ENCODE data around the gene ADAMTSL5. TPM values are rescaled to one million over a fixed set of nuclear protein-coding genes. Genes with fewer than 3 reads are reported as not detected.

ADAMTSL5 gene
- total RNA-seq, 1 donor from 2014 or later: 6.4 TPM

DNA sequence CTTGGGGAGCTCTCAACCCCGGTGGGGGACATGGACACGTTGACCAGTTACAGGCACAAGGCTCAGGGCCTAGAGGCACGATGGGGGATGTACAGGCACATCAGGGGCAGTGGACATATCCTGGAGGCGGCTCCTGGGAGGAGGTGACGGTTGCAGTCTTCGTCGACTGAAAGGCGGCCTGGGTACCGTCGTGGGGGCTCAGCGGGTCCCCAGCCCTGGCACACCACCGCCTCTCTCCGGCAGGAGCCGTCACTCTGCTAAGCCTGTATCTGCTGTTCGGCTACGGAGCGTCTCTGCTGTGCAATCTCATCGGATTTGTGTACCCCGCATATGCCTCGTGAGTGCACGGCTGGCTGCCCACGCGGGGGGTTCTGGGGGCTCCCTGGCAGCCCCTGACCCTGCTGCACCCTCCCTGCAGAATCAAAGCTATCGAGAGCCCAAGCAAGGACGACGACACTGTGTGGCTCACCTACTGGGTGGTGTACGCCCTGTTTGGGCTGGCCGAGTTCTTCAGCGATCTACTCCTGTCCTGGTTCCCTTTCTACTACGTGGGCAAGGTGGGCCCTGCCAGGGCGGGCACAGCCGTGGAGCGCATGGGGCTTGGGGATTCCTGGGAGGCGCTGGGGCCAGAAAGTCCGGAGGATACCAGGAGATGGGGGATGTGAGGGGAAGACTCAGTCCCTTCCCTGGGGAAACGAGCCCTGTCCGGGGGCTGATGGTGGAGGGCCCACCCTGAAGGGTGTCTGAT is 17.6 kb downstream of the ADAMTSL5 start:
- intact Hi-C loops (cut with micrococcal nuclease): no loop called here
- Mint-ChIP-seq H3K4me3 (ENCODE audit: low read depth) (no peak overlapping the region), H3K9me3 (no peaks in the 10 kb centered on the region), H3K27me3 (ENCODE audit: low read depth) (peaks cover 9% of the 10 kb centered on the region), H3K27ac (no peak overlapping the region), H3K36me3 (ENCODE audit: low read depth) (no peaks in the 10 kb centered on the region), H3K4me1 (ENCODE audit: low read depth) (peaks cover 8% of the 10 kb centered on the region)
- DNase-seq (ENCODE audit: low spot score): no peak

DNA sequence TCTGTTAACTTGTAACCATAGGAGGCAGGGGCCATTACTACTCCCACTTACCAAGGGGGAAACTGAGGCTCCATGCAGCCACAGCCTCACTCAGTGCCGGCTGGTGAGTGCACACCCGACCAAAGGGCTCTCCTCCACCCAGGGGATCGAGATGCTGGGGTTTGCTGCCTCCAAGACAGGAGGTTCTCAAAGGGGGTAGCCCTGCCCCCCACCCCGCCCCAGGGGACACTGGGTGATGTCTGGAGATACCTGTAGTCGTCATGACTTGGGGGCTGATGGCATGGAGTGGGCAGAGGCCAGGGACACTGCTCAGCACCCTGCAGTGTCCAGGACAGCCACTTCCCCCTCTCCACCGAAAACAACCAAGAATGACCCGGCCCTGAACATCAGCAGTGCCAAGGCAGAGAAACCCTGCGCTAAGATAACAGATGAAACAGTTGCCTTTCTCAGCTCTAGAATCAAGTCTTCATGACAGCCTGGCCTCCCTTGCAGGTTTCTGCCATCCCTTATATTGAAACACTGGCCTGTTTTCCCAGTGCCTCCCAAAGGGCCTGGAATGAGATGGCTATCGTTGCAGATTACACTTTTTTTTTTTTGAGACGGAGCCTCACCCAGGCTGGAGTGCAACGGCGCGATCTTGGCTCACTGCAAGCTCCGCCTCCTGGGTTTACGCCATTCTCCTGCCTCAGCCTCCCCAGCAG is 18.6 kb downstream of the ADAMTSL5 start:
- Mint-ChIP-seq H3K4me1 (ENCODE audit: low read depth) (peaks cover 11% of the 10 kb centered on the region), H3K36me3 (ENCODE audit: low read depth) (no peaks in the 10 kb centered on the region), H3K27me3 (ENCODE audit: low read depth) (peaks cover 9% of the 10 kb centered on the region), H3K27ac (no peak overlapping the region), H3K4me3 (ENCODE audit: low read depth) (no peak overlapping the region), H3K9me3 (no peaks in the 10 kb centered on the region)
- intact Hi-C loops (cut with micrococcal nuclease): no loop called here
- DNase-seq (ENCODE audit: low spot score): no peak

GRCh38 chr19:1492474-1493006 is 20.3 kb downstream of the ADAMTSL5 start:
- Mint-ChIP-seq H3K9me3 (no peaks in the 10 kb centered on the region), H3K4me1 (ENCODE audit: low read depth) (peaks cover 11% of the 10 kb centered on the region), H3K4me3 (ENCODE audit: low read depth) (peak overlapping the region; percentile 74), H3K36me3 (ENCODE audit: low read depth) (no peaks in the 10 kb centered on the region), H3K27me3 (ENCODE audit: low read depth) (peaks cover 9% of the 10 kb centered on the region), H3K27ac (no peak overlapping the region)
- intact Hi-C loops (cut with micrococcal nuclease): no loop called here
- DNase-seq (ENCODE audit: low spot score): no peak

DNA sequence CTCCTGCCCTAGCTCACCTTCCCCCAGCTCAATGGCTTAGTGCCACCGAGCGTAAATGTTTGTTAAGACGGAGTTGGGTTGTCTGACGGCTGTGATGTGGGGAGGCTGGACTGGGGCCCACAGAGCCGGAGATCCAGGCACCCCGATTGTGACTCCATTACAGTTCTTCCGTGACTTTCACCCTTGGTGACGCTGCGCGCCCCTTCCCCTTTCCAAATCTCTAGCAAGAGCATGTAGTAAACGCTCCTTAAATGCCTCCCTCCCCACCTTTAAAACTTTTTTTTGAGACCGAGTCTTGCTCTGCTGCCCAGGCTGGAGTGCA is 21.0 kb downstream of the ADAMTSL5 start:
- peaks cover 11% of the 10 kb centered on the region for H3K4me1 Mint-ChIP-seq (ENCODE audit: low read depth)
- no peaks in the 10 kb centered on the region for H3K9me3 Mint-ChIP-seq
- peaks cover 9% of the 10 kb centered on the region for H3K27me3 Mint-ChIP-seq (ENCODE audit: low read depth)
- H3K36me3 Mint-ChIP-seq (ENCODE audit: low read depth): no peaks in the 10 kb centered on the region
- no peak for DNase-seq (ENCODE audit: low spot score)
- intact Hi-C loops (cut with micrococcal nuclease): no loop called here
- H3K4me3 Mint-ChIP-seq (ENCODE audit: low read depth): peak overlapping the region; percentile 74
- H3K27ac Mint-ChIP-seq: no peak overlapping the region

DNA sequence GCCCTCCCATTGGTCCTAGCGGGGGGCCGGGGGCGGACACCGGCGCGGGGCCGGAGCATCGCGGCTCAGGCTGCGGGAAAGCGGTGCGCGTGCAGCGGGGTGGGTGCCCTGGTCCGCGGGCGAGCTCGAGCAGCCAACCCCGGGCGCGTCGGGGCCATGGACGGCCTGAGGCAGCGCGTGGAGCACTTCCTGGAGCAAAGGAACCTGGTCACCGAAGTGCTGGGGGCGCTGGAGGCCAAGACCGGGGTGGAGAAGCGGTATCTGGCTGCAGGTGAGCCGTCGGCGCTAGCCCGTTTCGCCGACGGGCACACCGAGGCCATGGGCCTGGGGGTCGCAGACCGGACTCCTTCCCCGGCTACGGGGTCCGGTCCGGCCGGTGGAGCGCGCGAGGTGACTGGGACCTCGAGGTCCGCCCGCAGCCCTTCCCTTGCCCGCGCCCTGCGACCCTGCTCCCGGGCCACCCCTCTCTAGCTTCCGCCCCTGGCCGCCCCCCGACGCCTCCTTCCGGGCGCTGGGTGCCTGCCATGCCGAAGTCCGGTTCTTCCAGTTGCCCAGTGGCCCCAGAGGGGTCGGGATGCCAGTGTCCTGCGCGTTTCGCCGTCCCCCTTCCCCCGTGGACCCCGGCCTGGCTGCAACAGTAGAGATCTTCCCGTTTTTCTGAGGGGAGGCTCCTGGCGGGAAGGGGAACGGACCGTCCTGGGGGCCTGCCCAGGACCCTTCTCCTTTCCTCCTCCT is 21.5 kb downstream of the ADAMTSL5 start, which contains the start of gene REEP6:
Gene REEP6, plus strand, starts transcription at position 68 of the 735 bp plus-strand sequence. Its CDS starts 89 bp downstream, at position 157.
- H3K4me1 Mint-ChIP-seq (ENCODE audit: low read depth): peaks cover 11% of the 10 kb centered on the region
- intact Hi-C loops (cut with micrococcal nuclease): no loop called here
- H3K27ac Mint-ChIP-seq: peak within 1 kb of the TSS; percentile 81
- H3K9me3 Mint-ChIP-seq: no peaks in the 10 kb centered on the region
- H3K4me3 Mint-ChIP-seq (ENCODE audit: low read depth): peak within 1 kb of the TSS; percentile 81
- H3K27me3 Mint-ChIP-seq (ENCODE audit: low read depth): peaks cover 9% of the 10 kb centered on the region
- no peaks in the 10 kb centered on the region for H3K36me3 Mint-ChIP-seq (ENCODE audit: low read depth)
- DNase-seq (ENCODE audit: low spot score): no peak

- intact Hi-C loops (cut with micrococcal nuclease): loop anchor here (1.0 kb wide), 2 partner anchors 11 to 322 kb away; partner anchors contain the start of genes ATP8B3 and C19orf25
- peaks cover 11% of the 10 kb centered on the region for H3K4me1 Mint-ChIP-seq (ENCODE audit: low read depth)
- H3K36me3 Mint-ChIP-seq (ENCODE audit: low read depth): no peaks in the 10 kb centered on the region
Observed at GRCh38 chr19:1490311-1491113, 22.3 kb downstream of the ADAMTSL5 start, which contains the start of gene PCSK4. Gene PCSK4 (minus strand): TSS chr19:1490350. CDS start chr19:1490346, 4 bp downstream.

GRCh38 chr19:1489463-1490310 is 23.1 kb downstream of the ADAMTSL5 start:
- H3K27me3 Mint-ChIP-seq (ENCODE audit: low read depth): peaks cover 9% of the 10 kb centered on the region
- H3K4me3 Mint-ChIP-seq (ENCODE audit: low read depth): peak overlapping the region; percentile 58
- H3K36me3 Mint-ChIP-seq (ENCODE audit: low read depth): no peaks in the 10 kb centered on the region
- peaks cover 11% of the 10 kb centered on the region for H3K4me1 Mint-ChIP-seq (ENCODE audit: low read depth)
- no peak for DNase-seq (ENCODE audit: low spot score)
- H3K27ac Mint-ChIP-seq: no peak overlapping the region
- intact Hi-C loops (cut with micrococcal nuclease): loop anchor here (1.0 kb wide), 2 partner anchors 10 to 323 kb away; partner anchors contain the start of genes ATP8B3 and C19orf25
- H3K9me3 Mint-ChIP-seq: no peaks in the 10 kb centered on the region

More at GRCh38 chr19:1490311-1491113, 22.3 kb downstream of the ADAMTSL5 start, which contains the start of gene PCSK4:
- peak; percentile 96 for DNase-seq (ENCODE audit: low spot score)
- peak within 1 kb of the TSS; percentile 81 for H3K4me3 Mint-ChIP-seq (ENCODE audit: low read depth)
- H3K9me3 Mint-ChIP-seq: no peaks in the 10 kb centered on the region
- peak within 1 kb of the TSS; percentile 81 for H3K27ac Mint-ChIP-seq
- H3K27me3 Mint-ChIP-seq (ENCODE audit: low read depth): peaks cover 9% of the 10 kb centered on the region

DNA sequence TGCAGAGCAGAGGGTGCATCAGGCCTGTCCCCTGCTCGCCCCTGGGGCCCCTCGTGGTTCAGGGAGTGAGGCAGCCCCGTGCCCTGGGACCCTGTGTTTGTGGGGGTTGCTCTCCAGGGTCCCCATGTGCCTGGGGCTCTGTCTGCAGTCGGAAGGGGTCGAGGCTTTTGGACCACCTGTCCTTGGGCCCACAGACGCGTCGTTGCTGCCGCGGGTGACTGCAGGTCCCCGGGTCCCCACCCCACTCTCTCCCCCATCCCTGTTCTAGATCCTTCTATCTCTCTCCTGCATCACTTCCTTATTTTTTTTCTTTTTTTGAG is 24.6 kb downstream of the ADAMTSL5 start:
- H3K4me1 Mint-ChIP-seq (ENCODE audit: low read depth): peaks cover 11% of the 10 kb centered on the region
- H3K4me3 Mint-ChIP-seq (ENCODE audit: low read depth): no peak overlapping the region
- intact Hi-C loops (cut with micrococcal nuclease): no loop called here
- H3K36me3 Mint-ChIP-seq (ENCODE audit: low read depth): no peaks in the 10 kb centered on the region
- peaks cover 9% of the 10 kb centered on the region for H3K27me3 Mint-ChIP-seq (ENCODE audit: low read depth)
- H3K9me3 Mint-ChIP-seq: no peaks in the 10 kb centered on the region
- no peak overlapping the region for H3K27ac Mint-ChIP-seq
- DNase-seq (ENCODE audit: low spot score): no peak

DNA sequence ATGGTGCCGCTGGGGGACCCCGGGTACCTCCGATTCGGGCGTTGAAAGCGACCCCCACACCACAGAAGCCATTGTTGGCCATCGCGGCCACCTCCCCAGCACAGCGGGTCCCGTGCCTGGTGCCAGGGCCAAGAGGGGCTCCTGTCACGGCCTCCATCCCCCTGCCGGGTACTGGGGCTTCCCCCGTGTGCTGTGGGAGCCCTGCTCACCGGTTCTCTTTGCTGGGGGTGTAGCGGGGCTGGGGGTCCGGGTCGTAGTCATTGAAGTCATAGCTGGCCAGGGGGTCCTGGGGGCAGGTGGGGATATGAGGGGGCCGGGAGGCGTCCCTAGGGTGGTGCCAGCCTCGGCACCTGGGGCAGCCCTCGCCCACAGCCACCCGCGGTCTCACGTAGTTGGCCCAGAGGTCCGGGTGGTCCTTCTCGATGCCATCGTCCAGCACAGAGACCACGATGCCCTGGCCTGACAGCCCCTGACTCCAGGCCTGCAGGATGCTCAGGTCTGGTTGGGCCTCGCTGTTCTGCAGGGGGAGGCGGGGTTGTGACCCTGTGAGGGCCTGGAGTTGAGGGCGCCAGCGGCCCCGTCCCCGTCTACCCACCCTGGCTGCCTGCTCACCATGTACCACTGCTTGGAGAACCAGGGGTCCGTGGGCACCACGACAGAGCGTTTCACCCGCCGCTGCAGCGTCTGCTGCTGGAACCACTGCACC is 25.1 kb downstream of the ADAMTSL5 start:
- no peak for DNase-seq (ENCODE audit: low spot score)
- Mint-ChIP-seq H3K4me3 (ENCODE audit: low read depth) (no peak overlapping the region), H3K27me3 (ENCODE audit: low read depth) (peaks cover 9% of the 10 kb centered on the region), H3K9me3 (no peaks in the 10 kb centered on the region), H3K27ac (no peak overlapping the region), H3K4me1 (ENCODE audit: low read depth) (peaks cover 11% of the 10 kb centered on the region), H3K36me3 (ENCODE audit: low read depth) (no peaks in the 10 kb centered on the region)
- intact Hi-C loops (cut with micrococcal nuclease): no loop called here

DNA sequence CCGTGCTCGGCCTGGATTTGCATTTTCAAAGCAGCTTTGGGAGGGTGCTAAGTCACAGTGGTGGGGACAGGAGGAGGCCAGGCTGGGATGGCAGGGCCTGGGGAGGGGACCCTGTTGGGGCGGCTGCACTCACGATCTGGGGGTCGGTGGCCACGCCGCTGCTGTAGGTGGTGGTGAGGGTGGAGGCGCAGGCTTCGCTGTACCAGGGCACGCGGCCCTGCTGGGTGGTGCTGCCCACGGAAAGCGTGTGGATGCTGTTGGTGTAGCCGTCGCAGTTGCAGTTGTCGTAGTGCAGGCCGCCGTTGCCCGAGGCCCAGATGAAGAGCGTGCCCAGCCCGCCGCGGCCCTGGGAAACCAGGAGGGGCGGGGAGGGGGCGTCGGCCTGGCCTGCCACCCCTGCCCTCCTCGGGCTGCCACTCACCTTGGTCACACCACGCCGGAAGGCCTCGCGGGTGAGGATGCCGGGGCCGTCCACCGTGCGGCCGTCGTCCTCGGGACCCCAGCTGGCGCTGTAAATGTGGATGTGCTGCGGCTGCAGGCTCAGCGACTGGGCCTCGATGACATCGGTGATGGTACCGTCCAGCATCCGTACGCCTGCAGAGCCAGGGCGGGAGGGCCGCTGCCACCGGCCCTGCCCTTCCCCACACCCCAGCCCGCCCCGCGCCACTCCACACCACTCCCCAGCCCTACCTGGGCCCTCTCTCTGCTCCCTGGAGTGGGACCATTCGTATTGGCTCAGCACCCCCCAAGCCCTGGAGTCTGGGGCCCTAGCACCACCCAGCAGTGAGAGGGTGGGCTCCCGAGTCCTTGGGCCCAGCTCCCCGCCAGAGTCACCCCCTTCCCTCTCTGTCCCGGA is 25.9 kb downstream of the ADAMTSL5 start:
- H3K9me3 Mint-ChIP-seq: no peaks in the 10 kb centered on the region
- intact Hi-C loops (cut with micrococcal nuclease): no loop called here
- no peak overlapping the region for H3K4me3 Mint-ChIP-seq (ENCODE audit: low read depth)
- peaks cover 4% of the 10 kb centered on the region for H3K27me3 Mint-ChIP-seq (ENCODE audit: low read depth)
- no peak for DNase-seq (ENCODE audit: low spot score)
- H3K27ac Mint-ChIP-seq: no peak overlapping the region
- peaks cover 11% of the 10 kb centered on the region for H3K4me1 Mint-ChIP-seq (ENCODE audit: low read depth)
- H3K36me3 Mint-ChIP-seq (ENCODE audit: low read depth): no peaks in the 10 kb centered on the region

All from activated T-helper 2 cell treated with anti-CD3 and anti-CD28 coated beads, Interferon-gamma antibody, Interleukin-2, Interleukin-4, amounts not matched to agents 10 μg/mL and 5 μg/mL and 100 μg/mL, durations not matched to agents 14 hours and 24 hours and 36 hours (primary cell).